Astrocyte of the cerebellum (primary cell): Measurements from ENCODE around the gene CSGALNACT2.

Experiments used
- DNase-seq: peaks from one replicate; pipeline ENCODE4 v3.0.0-alpha.2; 2011; ENCODE audit warnings: low read depth
- H3K4me3 ChIP-seq: 2 replicates; pipeline ENCODE4 v1.5.1; 2011; ENCODE audit warnings: mild to moderate bottlenecking, low read depth, low read length, moderate library complexity
- in situ Hi-C: cut with HindIII; loops from 2 replicates; pipeline ENCODE4 v1.10.0; 2017; ENCODE audit warnings: low sequenced_read_pairs
- TF ChIP-seq, protein P1 (sequence below): IDR thresholded peaks from 2 replicates; pipeline ENCODE4 v1.5.1; 2012; ENCODE audit warnings: low read length, low read depth, moderate library complexity, mild to moderate bottlenecking; ENCODE audit errors: missing control alignments

The CSGALNACT2 gene

GRCh38 chr10:43117031-43117776 lies 21.0 kb upstream of the CSGALNACT2 start:
- TF ChIP-seq, protein P1, sequence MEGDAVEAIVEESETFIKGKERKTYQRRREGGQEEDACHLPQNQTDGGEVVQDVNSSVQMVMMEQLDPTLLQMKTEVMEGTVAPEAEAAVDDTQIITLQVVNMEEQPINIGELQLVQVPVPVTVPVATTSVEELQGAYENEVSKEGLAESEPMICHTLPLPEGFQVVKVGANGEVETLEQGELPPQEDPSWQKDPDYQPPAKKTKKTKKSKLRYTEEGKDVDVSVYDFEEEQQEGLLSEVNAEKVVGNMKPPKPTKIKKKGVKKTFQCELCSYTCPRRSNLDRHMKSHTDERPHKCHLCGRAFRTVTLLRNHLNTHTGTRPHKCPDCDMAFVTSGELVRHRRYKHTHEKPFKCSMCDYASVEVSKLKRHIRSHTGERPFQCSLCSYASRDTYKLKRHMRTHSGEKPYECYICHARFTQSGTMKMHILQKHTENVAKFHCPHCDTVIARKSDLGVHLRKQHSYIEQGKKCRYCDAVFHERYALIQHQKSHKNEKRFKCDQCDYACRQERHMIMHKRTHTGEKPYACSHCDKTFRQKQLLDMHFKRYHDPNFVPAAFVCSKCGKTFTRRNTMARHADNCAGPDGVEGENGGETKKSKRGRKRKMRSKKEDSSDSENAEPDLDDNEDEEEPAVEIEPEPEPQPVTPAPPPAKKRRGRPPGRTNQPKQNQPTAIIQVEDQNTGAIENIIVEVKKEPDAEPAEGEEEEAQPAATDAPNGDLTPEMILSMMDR, result no peak
- in situ Hi-C loops, result no loop called here
- H3K4me3 ChIP-seq, result no peak overlapping the region
- no peak for DNase-seq

DNA sequence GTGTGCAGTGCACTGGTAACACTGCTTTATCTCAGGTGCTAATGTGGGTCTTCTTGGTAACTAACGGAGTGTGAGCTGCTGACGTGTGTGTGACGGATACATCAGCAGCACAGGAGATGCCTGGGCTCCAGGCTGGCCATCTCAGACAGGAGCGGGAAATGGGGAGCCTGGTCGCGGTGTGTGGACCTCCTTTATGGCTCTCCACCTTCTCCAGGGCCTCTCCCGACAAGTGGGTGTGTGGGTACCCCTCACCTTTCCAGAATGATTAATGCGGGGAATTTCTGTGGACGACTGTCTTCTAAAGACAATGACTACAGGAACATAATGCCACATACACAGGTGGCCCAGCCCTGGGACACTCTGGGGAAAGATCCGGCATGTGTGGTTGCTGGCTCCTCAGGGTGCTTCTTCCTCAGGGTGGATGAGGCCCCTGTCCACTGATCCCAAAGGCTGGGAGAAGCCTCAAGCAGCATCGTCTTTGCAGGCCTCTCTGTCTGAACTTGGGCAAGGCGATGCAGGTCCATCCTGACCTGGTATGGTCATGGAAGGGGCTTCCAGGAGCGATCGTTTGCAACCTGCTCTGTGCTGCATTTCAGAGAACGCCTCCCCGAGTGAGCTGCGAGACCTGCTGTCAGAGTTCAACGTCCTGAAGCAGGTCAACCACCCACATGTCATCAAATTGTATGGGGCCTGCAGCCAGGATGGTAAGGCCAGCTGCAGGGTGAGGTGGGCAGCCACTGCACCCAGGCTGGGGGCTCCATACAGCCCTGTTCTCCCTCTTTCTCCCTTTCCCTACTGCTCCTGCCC lies 20.3 kb upstream of the CSGALNACT2 start:
- no peak for DNase-seq

DNA sequence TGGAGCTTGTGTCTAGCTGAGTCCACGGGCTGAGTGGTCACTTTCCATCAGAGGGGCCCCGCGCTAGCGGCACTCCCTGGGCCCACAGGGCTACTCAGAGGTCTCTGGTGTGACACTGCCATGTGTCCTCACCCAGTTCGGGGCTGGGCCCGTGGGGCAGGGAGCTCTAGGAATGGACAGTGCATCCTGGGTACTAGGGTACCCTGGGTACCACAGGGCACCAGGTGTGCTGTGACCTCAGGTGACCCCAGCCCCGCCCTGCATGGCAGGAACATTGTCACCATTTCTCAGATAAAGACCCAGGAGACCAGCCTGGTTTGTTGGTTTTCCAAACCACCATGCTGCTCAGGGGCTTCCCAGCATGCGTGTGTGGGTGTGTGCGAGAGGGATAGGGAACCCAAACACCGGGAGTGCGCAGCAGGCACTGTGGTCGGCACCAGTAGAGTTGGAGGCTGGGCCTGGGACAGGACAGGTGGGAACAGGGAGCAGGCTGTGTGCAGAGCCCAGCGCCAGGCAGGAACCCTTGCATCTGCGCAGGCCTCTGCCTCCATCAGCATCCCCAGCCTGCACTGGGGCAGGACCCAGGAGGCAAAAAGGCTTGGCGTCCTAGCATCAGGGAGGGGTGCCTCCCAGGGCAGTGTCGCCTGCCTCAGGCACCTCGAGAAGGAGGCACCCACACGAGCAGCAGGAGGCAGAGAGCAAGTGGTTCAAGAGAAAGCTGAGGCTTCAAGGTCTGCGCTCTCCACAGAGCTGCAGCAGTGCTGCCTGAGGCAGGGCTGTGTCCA lies 19.4 kb upstream of the CSGALNACT2 start:
- DNase-seq, result no peak
- H3K4me3 ChIP-seq, result no peak overlapping the region
- TF ChIP-seq, protein P1, result no peak
- in situ Hi-C loops, result no loop called here

More for the DNA sequence above, 20.3 kb upstream of the CSGALNACT2 start:
- no peak overlapping the region for H3K4me3 ChIP-seq
- in situ Hi-C loops, result no loop called here
- TF ChIP-seq, protein P1, result no peak

- no peak overlapping the region for H3K4me3 ChIP-seq
- in situ Hi-C loops, result no loop called here
- DNase-seq, result no peak
- TF ChIP-seq, protein P1, result no peak
Measured at GRCh38 chr10:43119416-43120115, 18.7 kb upstream of the CSGALNACT2 start.

GRCh38 chr10:43120116-43120928 lies 17.9 kb upstream of the CSGALNACT2 start:
- no peak overlapping the region for H3K4me3 ChIP-seq
- TF ChIP-seq, protein P1, result no peak
- in situ Hi-C loops, result no loop called here
- DNase-seq, result no peak
